ENCODE data around the gene AGAP1. TPM values are rescaled to one million over a fixed set of nuclear protein-coding genes. Genes with fewer than 3 reads are reported as not detected.

AGAP1 gene
- polyA plus RNA-seq, 1 donor = 31.5 TPM

GRCh38 chr2:236016496-236016895 is 522.7 kb downstream of the AGAP1 start:
- no peak for DNase-seq

GRCh38 chr2:236017446-236017845 is 523.6 kb downstream of the AGAP1 start:
- DNase-seq = no peak

GRCh38 chr2:236019434-236019833 is 525.6 kb downstream of the AGAP1 start:
- no peak for DNase-seq

- no peak for DNase-seq
Measured at GRCh38 chr2:236021499-236022057, 527.7 kb downstream of the AGAP1 start.

- DNase-seq = no peak
Measured at GRCh38 chr2:236022128-236022527, 528.3 kb downstream of the AGAP1 start.

- no peak for DNase-seq
Measured at GRCh38 chr2:236025892-236026291, 532.0 kb downstream of the AGAP1 start.

- DNase-seq = peak; percentile 59
Measured at GRCh38 chr2:236026841-236027240, 533.0 kb downstream of the AGAP1 start.

- no peak for DNase-seq
Measured at GRCh38 chr2:236028066-236028465, 534.2 kb downstream of the AGAP1 start.

- no peak for DNase-seq
Measured at GRCh38 chr2:236033462-236033861, 539.6 kb downstream of the AGAP1 start.

- no peak for DNase-seq
Measured at GRCh38 chr2:236034974-236035373, 541.1 kb downstream of the AGAP1 start.

GRCh38 chr2:236036045-236036444 is 542.2 kb downstream of the AGAP1 start:
- DNase-seq = no peak

GRCh38 chr2:236038096-236038495 is 544.3 kb downstream of the AGAP1 start:
- no peak for DNase-seq

- DNase-seq = no peak
Measured at GRCh38 chr2:236040600-236041328, 546.9 kb downstream of the AGAP1 start.

- no peak for DNase-seq
Measured at GRCh38 chr2:236041616-236042015, 547.8 kb downstream of the AGAP1 start.

GRCh38 chr2:236042087-236042486 is 548.2 kb downstream of the AGAP1 start:
- no peak for DNase-seq

- no peak for DNase-seq
Measured at GRCh38 chr2:236044191-236044590, 550.3 kb downstream of the AGAP1 start.

GRCh38 chr2:236045251-236046235 is 551.7 kb downstream of the AGAP1 start:
- DNase-seq = no peak

GRCh38 chr2:236046715-236047114 is 552.9 kb downstream of the AGAP1 start:
- DNase-seq = no peak

- no peak for DNase-seq
Measured at GRCh38 chr2:236047176-236047575, 553.3 kb downstream of the AGAP1 start.

- no peak for DNase-seq
Measured at GRCh38 chr2:236047886-236048540, 554.2 kb downstream of the AGAP1 start.

- DNase-seq = no peak
Measured at GRCh38 chr2:236049981-236050380, 556.1 kb downstream of the AGAP1 start.

GRCh38 chr2:236051351-236051750 is 557.5 kb downstream of the AGAP1 start:
- no peak for DNase-seq

- DNase-seq = no peak
Measured at GRCh38 chr2:236051806-236052205, 558.0 kb downstream of the AGAP1 start.
